Measurements from ENCODE around the gene DDX54.

Gene DDX54

GRCh38 chr12:113152196-113152834 is 33.0 kb downstream of the DDX54 start:
- H3K14ac ChIP-seq (ENCODE audit: low read length): no peak overlapping the region
- no peak overlapping the region for H3K27ac ChIP-seq (replicated peaks; ENCODE audit: low read length)
- H3K9ac ChIP-seq (ENCODE audit: low read depth, low read length, poor library complexity): no peak overlapping the region
- peak overlapping the region; percentile 99 for H2AFZ ChIP-seq (ENCODE audit: low read length)
- peak overlapping the region; percentile 100 for H3K4me2 ChIP-seq (ENCODE audit: insufficient read depth, low read length, poor library complexity, severe bottlenecking)
- DNase-seq (ENCODE audit: low spot score): no peak
- H3K27me3 ChIP-seq (ENCODE audit: control insufficient read depth in 3 of 3, insufficient read depth in 3 of 3, low read depth in 1 of 3, low read length in 3 of 3): peaks cover 5 to 52% (median 27%) of the 10 kb centered on the region in 3 experiments
- no peak overlapping the region for H4K91ac ChIP-seq (ENCODE audit: low read depth, low read length, poor library complexity)
- no peak overlapping the region for H2BK120ac ChIP-seq (ENCODE audit: low read depth, low read length)
- H3K23ac ChIP-seq (ENCODE audit: low read depth, low read length, poor library complexity): no peak overlapping the region
- peak overlapping the region; percentile 1 for H2BK15ac ChIP-seq (ENCODE audit: low read length)
- WGBS, 2 donors (ENCODE audit: extremely low coverage in 2 of 2, insufficient read length in 2 of 2, insufficient replicate concordance in 1 of 2): no CpG with 5 or more reads among the region's 9 CpGs
- peaks cover 0 to 3% of the 10 kb centered on the region in 2 donors for H3K36me3 ChIP-seq (replicated peaks in 1 of 2; ENCODE audit: control insufficient read depth in 2 of 2, insufficient read depth in 2 of 2, low read length in 2 of 2)
- H3K4me3 ChIP-seq (ENCODE audit: low read length in 2 of 2): peak overlapping the region in 1 of 2 donors; percentile 39
- no peak overlapping the region for H3K4ac ChIP-seq (ENCODE audit: low read length)
- peak overlapping the region; percentile 73 for H3K18ac ChIP-seq (ENCODE audit: low read length)
- H3K9me3 ChIP-seq (replicated peaks in 1 of 2; ENCODE audit: control insufficient read depth in 2 of 2, insufficient read depth in 1 of 2, low read depth in 1 of 2, low read length in 2 of 2): no peaks in the 10 kb centered on the region
- H2AK5ac ChIP-seq (ENCODE audit: low read depth, low read length): no peak overlapping the region
- H2BK5ac ChIP-seq (ENCODE audit: low read length): peak overlapping the region; percentile 0
- H4K8ac ChIP-seq (ENCODE audit: low read depth, low read length): no peak overlapping the region
- H3K79me1 ChIP-seq (ENCODE audit: low read depth, low read length): peaks cover 2% of the 10 kb centered on the region
- peaks cover 18 to 22% of the 10 kb centered on the region in 2 donors for H3K4me1 ChIP-seq (ENCODE audit: control insufficient read depth in 2 of 2, insufficient read depth in 1 of 2, low read depth in 1 of 2, low read length in 2 of 2)
- H2BK12ac ChIP-seq (ENCODE audit: low read length): no peak overlapping the region

GRCh38 chr12:113151655-113152054 is 33.6 kb downstream of the DDX54 start:
- H2BK15ac ChIP-seq (ENCODE audit: low read length): peak overlapping the region; percentile 8
- no CpG with 5 or more reads among the region's 3 CpGs for WGBS, 2 donors (ENCODE audit: extremely low coverage in 2 of 2, insufficient read length in 2 of 2, insufficient replicate concordance in 1 of 2)
- H3K27ac ChIP-seq (replicated peaks; ENCODE audit: low read length): no peak overlapping the region
- H2BK12ac ChIP-seq (ENCODE audit: low read length): peak overlapping the region; percentile 14
- peaks cover 5 to 52% (median 27%) of the 10 kb centered on the region in 3 experiments for H3K27me3 ChIP-seq (ENCODE audit: control insufficient read depth in 3 of 3, insufficient read depth in 3 of 3, low read depth in 1 of 3, low read length in 3 of 3)
- H2BK120ac ChIP-seq (ENCODE audit: low read depth, low read length): no peak overlapping the region
- H3K4me1 ChIP-seq (ENCODE audit: control insufficient read depth in 2 of 2, insufficient read depth in 1 of 2, low read depth in 1 of 2, low read length in 2 of 2): peaks cover 18 to 22% of the 10 kb centered on the region in 2 donors
- H2BK5ac ChIP-seq (ENCODE audit: low read length): no peak overlapping the region
- H4K8ac ChIP-seq (ENCODE audit: low read depth, low read length): no peak overlapping the region
- peak overlapping the region; percentile 58 for H2AK5ac ChIP-seq (ENCODE audit: low read depth, low read length)
- DNase-seq (ENCODE audit: low spot score): no peak
- no peak overlapping the region for H3K9ac ChIP-seq (ENCODE audit: low read depth, low read length, poor library complexity)
- H3K14ac ChIP-seq (ENCODE audit: low read length): no peak overlapping the region
- H2AFZ ChIP-seq (ENCODE audit: low read length): no peak overlapping the region
- no peak overlapping the region for H3K4me2 ChIP-seq (ENCODE audit: insufficient read depth, low read length, poor library complexity, severe bottlenecking)
- H3K36me3 ChIP-seq (replicated peaks in 1 of 2; ENCODE audit: control insufficient read depth in 2 of 2, insufficient read depth in 2 of 2, low read length in 2 of 2): no peaks in the 10 kb centered on the region
- no peak overlapping the region for H3K23ac ChIP-seq (ENCODE audit: low read depth, low read length, poor library complexity)
- no peak overlapping the region for H3K4ac ChIP-seq (ENCODE audit: low read length)
- no peak overlapping the region for H3K18ac ChIP-seq (ENCODE audit: low read length)
- H4K91ac ChIP-seq (ENCODE audit: low read depth, low read length, poor library complexity): no peak overlapping the region
- no peak overlapping the region for H3K4me3 ChIP-seq (ENCODE audit: low read length in 2 of 2)
- no peaks in the 10 kb centered on the region for H3K79me1 ChIP-seq (ENCODE audit: low read depth, low read length)
- H3K9me3 ChIP-seq (replicated peaks in 1 of 2; ENCODE audit: control insufficient read depth in 2 of 2, insufficient read depth in 1 of 2, low read depth in 1 of 2, low read length in 2 of 2): no peaks in the 10 kb centered on the region

- peak within 1 kb of the TSS in 1 of 2 donors; percentile 9 for H3K4me3 ChIP-seq (ENCODE audit: low read length in 2 of 2)
- peak within 1 kb of the TSS; percentile 55 for H3K27ac ChIP-seq (replicated peaks; ENCODE audit: low read length)
- no peak within 1 kb of the TSS for H3K23ac ChIP-seq (ENCODE audit: low read depth, low read length, poor library complexity)
- peaks cover 5 to 36% (median 21%) of the 10 kb centered on the region in 3 experiments for H3K27me3 ChIP-seq (ENCODE audit: control insufficient read depth in 3 of 3, insufficient read depth in 3 of 3, low read depth in 1 of 3, low read length in 3 of 3)
- H4K91ac ChIP-seq (ENCODE audit: low read depth, low read length, poor library complexity): no peak within 1 kb of the TSS
- peak within 1 kb of the TSS; percentile 86 for H2BK12ac ChIP-seq (ENCODE audit: low read length)
- H3K36me3 ChIP-seq (replicated peaks in 1 of 2; ENCODE audit: control insufficient read depth in 2 of 2, insufficient read depth in 2 of 2, low read length in 2 of 2): no peaks in the 10 kb centered on the region
- peak within 1 kb of the TSS; percentile 22 for H3K4me2 ChIP-seq (ENCODE audit: insufficient read depth, low read length, poor library complexity, severe bottlenecking)
- H2BK15ac ChIP-seq (ENCODE audit: low read length): peak within 1 kb of the TSS; percentile 19
- H3K9ac ChIP-seq (ENCODE audit: low read depth, low read length, poor library complexity): no peak within 1 kb of the TSS
- H2BK5ac ChIP-seq (ENCODE audit: low read length): no peak within 1 kb of the TSS
- no peak within 1 kb of the TSS for H4K8ac ChIP-seq (ENCODE audit: low read depth, low read length)
- H3K4me1 ChIP-seq (ENCODE audit: control insufficient read depth in 2 of 2, insufficient read depth in 1 of 2, low read depth in 1 of 2, low read length in 2 of 2): peaks cover 17 to 20% of the 10 kb centered on the region in 2 donors
- H2BK120ac ChIP-seq (ENCODE audit: low read depth, low read length): peak within 1 kb of the TSS; percentile 96
- peak; percentile 87 for DNase-seq (ENCODE audit: low spot score)
- peak within 1 kb of the TSS; percentile 57 for H2AFZ ChIP-seq (ENCODE audit: low read length)
- H3K14ac ChIP-seq (ENCODE audit: low read length): no peak within 1 kb of the TSS
- H2AK5ac ChIP-seq (ENCODE audit: low read depth, low read length): peak within 1 kb of the TSS; percentile 50
- H3K9me3 ChIP-seq (replicated peaks in 1 of 2; ENCODE audit: control insufficient read depth in 2 of 2, insufficient read depth in 1 of 2, low read depth in 1 of 2, low read length in 2 of 2): no peaks in the 10 kb centered on the region
- H3K18ac ChIP-seq (ENCODE audit: low read length): peak within 1 kb of the TSS; percentile 77
- no peaks in the 10 kb centered on the region for H3K79me1 ChIP-seq (ENCODE audit: low read depth, low read length)
- no peak within 1 kb of the TSS for H3K4ac ChIP-seq (ENCODE audit: low read length)
- no CpG with 5 or more reads among the region's 22 CpGs for WGBS, 2 donors (ENCODE audit: extremely low coverage in 2 of 2, insufficient read length in 2 of 2, insufficient replicate concordance in 1 of 2)
Measured at GRCh38 chr12:113149361-113150150, 35.7 kb downstream of the DDX54 start, which contains the start of gene CFAP73. Gene CFAP73, plus strand, starts transcription at chr12:113149724. Its CDS starts 134 bp downstream, at chr12:113149858.

DNA sequence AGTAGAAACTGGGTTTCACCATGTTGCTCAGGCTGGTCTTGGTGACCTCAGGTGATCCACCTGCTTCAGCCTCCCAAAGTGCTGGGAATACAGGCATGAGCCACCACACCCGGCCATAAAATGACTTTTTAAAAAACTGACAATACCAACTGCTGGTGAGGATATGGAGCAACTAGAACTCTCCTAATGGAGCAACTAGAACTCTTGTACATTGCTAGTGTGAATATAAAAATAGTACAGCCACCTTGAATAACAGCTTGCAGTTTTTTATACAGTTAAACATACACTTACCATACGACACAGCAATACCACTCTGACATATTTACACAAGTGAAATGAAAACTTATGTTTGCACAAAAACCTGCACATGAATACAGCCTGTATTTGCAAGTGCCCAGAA is 38.3 kb downstream of the DDX54 start:
- Histone ChIP-seq H3K4ac (ENCODE audit: low read length) (no peak overlapping the region), H3K9ac (ENCODE audit: low read depth, low read length, poor library complexity) (no peak overlapping the region), H3K9me3 (replicated peaks in 1 of 2; ENCODE audit: control insufficient read depth in 2 of 2, insufficient read depth in 1 of 2, low read depth in 1 of 2, low read length in 2 of 2) (no peaks in the 10 kb centered on the region), H2BK12ac (ENCODE audit: low read length) (no peak overlapping the region), H2BK5ac (ENCODE audit: low read length) (no peak overlapping the region), H3K14ac (ENCODE audit: low read length) (no peak overlapping the region), H4K91ac (ENCODE audit: low read depth, low read length, poor library complexity) (no peak overlapping the region), H3K79me1 (ENCODE audit: low read depth, low read length) (no peaks in the 10 kb centered on the region), H2BK15ac (ENCODE audit: low read length) (no peak overlapping the region), H3K4me1 (ENCODE audit: control insufficient read depth in 2 of 2, insufficient read depth in 1 of 2, low read depth in 1 of 2, low read length in 2 of 2) (peaks cover 15 to 17% of the 10 kb centered on the region in 2 donors), H2AFZ (ENCODE audit: low read length) (no peak overlapping the region), H4K8ac (ENCODE audit: low read depth, low read length) (no peak overlapping the region), H3K4me3 (ENCODE audit: low read length in 2 of 2) (no peak overlapping the region), H3K36me3 (replicated peaks in 1 of 2; ENCODE audit: control insufficient read depth in 2 of 2, insufficient read depth in 2 of 2, low read length in 2 of 2) (no peaks in the 10 kb centered on the region), H3K27ac (replicated peaks; ENCODE audit: low read length) (no peak overlapping the region), H3K23ac (ENCODE audit: low read depth, low read length, poor library complexity) (no peak overlapping the region), H3K18ac (ENCODE audit: low read length) (no peak overlapping the region), H3K4me2 (ENCODE audit: insufficient read depth, low read length, poor library complexity, severe bottlenecking) (no peak overlapping the region), H2AK5ac (ENCODE audit: low read depth, low read length) (no peak overlapping the region), H3K27me3 (ENCODE audit: control insufficient read depth in 3 of 3, insufficient read depth in 3 of 3, low read depth in 1 of 3, low read length in 3 of 3) (peaks cover 0 to 20% (median under 1%) of the 10 kb centered on the region in 3 experiments), H2BK120ac (ENCODE audit: low read depth, low read length) (no peak overlapping the region)
- DNase-seq (ENCODE audit: low spot score): no peak
- WGBS, 2 donors (ENCODE audit: extremely low coverage in 2 of 2, insufficient read length in 2 of 2, insufficient replicate concordance in 1 of 2): no CpG with 5 or more reads among the region's 2 CpGs

Data from neuronal stem cell (in vitro differentiated cells).